Inferior parietal cortex (tissue), 1 donor: Measurements from ENCODE around the gene MESP1.

Source experiments
- DNase-seq: peaks from one replicate; pipeline ENCODE4 v3.0.0-alpha.2; 2016; ENCODE audit errors: extremely low spot score

Gene MESP1

GRCh38 chr15:89723031-89723430 lies 28.0 kb downstream of the MESP1 start:
- DNase-seq, result no peak

- no peak for DNase-seq
These were observed 36.3 kb downstream of the MESP1 start for GRCh38 chr15:89714775-89715174.

- DNase-seq, result no peak
These were observed 43.5 kb downstream of the MESP1 start for GRCh38 chr15:89707577-89707976.

- DNase-seq, result no peak
These were observed 46.6 kb downstream of the MESP1 start for GRCh38 chr15:89704411-89704810.
